ENCODE results near the gene FAM234A. TPM values are rescaled to one million over a fixed set of nuclear protein-coding genes. Genes with fewer than 3 reads are reported as not detected.
A peak's percentile ranks its signal among the peaks of the same experiment; 100 is the strongest.
"Not testable (repeated sequence)": the region's sequence is repeated elsewhere in the genome, so short reads cannot be mapped to it uniquely, and the experiment has no call there.

The FAM234A gene
- total RNA-seq, 1 donor from 2014 or later: 59.2 TPM

GRCh38 chr16:266258-267164 is 31.9 kb downstream of the FAM234A start:
- DNase-seq: no peak

DNA sequence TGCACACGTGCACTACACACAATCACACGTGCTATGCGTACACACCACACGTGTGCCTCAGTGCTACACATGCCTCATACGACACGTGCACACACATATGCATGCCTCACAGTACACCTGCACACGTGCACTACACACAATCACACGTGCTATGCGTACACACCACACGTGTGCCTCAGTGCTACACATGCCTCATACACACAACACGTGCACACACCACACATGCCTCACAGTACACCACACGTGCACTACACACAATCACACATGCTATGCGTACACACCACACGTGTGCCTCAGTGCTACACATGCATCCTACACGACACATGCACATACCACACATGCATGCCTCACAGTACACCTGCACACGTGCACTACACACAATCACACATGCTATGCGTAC is 32.9 kb downstream of the FAM234A start:
- DNase-seq: not testable (repeated sequence)

- DNase-seq: no peak
Measured at GRCh38 chr16:268141-269053, 33.8 kb downstream of the FAM234A start.

- no peak for DNase-seq
Measured at GRCh38 chr16:269061-269796, 34.6 kb downstream of the FAM234A start.

DNA sequence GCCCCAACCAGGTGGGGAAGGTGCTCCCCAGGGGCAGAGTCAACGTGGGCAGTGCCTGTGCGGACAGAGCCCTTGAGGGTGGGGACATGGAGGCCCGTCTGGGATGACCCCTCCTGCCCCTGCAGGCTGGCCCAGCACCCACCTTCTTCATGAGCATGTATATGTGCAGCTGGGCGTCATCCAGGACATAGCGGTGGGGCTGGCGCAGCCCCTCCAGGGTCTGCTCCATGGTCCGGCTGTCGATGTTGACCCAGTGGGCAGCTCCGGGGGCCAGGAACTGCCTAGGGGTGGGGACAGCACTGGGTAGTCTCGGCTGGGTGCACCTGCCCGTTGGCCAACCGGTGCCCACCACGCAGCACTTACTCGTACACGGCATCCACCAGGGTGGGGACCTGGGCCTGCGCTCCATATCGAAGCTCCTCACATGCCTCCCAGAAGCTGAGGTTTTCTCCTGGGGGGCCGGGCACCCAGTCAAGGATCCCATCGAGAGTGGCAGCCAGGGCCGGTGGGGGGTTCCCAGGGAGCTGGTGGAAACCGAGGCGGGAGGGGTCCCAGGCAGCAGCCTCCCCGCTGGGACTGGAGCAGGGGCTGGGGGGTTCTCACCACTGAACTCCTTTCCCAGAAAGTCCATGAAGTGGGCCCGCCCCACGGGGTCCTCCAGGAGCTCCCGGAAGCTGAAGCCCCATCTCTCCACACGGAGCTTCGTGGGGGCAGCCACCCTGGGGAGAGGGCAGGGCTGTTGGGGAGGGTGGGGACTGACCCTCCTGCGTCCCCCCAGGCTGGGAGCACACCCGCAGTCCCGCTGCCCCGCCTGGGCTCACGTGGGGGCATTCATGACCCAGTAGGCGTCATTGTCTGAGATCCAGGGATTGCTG is 36.0 kb downstream of the FAM234A start:
- DNase-seq: no peak

DNA sequence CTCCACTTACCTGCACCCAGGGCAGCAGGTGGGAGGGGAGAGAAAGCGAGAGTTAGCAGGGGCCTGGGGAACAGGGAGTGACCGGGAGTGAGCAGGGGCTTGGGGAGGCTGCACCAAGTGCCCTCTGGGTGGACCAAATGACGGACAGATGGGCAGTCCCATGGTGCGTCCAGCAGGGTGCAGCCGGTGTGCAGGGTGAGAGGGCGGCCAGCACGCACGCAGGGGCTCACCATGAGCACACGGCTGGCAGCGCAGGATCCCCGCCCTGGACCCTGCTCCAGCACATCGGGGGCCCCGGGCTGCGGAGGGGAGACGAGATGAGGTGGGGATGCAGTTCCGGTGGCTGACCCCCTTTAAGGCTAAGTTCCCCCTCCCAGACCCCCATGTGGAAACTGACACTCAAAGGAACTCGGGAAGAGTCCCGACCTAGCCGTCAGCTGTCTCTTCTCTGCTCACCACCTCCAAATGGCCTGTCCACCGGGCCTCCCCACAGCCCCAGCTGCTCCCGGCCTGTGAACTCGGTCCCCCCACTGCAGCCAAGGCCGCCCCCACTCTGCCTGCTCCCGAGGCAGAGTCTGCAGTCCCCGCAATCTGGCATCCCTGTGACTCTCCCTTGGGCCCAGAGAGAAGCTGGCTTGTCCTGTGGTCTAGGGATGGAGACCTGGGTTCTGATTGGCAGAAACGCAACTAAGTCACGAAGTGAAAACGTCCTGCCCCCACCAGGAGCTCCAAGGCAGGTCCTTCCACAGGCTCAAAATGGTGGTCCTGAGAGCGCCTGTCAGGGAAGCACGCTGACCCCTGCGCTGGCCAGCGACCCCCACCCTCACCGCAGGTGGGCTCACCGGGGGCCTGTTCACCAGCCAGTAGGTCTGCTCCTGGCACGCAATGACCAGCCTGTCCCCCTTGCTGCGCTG is 38.3 kb downstream of the FAM234A start:
- no peak for DNase-seq

- no peak for DNase-seq
Measured at GRCh38 chr16:273547-274421, 39.2 kb downstream of the FAM234A start.

GRCh38 chr16:275041-275641 is 40.5 kb downstream of the FAM234A start:
- no peak for DNase-seq

DNA sequence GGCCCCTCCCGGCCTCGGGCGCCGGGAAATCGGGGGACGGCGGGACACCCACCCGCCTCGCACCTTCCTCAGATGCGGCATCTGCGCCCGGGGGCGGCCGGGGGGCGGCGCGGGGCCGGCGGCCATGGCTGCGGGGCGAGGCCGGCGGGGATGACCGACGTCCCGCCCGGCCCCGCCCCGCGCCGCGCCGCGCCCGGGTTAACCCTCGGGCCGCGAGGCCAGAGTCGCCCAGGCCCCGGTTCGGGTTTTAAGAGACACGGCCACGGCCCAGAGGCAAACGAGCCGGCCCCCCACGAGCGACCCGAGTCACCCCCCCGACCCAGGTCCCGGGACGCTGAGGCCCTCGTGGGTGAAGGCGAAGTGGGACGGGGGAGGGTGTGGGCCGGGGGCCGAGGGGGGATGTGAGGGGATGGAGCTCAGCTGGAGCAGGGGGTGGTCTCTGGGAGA is 41.2 kb downstream of the FAM234A start, which contains the start of gene RGS11:
TSS of gene RGS11 (minus strand) at position 159 of the 447 bp plus-strand sequence. CDS start at position 126, 33 bp downstream.
- DNase-seq: no peak

DNA sequence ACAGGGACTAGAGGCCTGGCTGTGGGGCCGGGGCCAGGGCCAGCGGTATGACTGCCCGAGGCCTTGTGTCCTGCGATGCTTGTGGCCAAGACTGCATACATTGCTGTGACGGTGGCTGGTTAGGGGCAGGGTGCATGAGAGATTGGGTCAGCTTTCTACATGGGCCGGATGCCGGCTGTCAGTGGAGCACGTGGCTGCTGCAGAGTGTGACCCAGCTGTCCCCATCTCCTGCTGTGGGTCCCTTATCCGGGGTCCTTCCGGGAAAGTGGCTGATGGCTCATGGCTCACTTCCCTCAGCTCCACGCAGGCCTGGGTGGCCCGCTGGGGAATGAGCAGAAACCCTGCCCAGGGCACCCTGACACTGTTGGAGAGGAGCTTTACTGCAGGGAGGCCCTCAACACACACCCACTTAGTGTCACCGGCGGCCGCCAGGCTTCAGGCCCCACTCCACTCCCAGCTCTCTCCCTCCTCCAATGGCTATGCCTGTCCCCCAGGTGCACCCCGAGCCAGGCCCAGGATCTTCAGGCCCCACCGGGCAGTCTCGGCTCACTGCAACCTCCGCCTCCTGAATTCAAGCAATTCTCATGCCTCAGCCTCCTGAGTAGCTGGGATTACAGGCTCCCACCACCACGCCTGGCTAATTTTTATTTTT is 41.9 kb downstream of the FAM234A start:
- no peak for DNase-seq

DNA sequence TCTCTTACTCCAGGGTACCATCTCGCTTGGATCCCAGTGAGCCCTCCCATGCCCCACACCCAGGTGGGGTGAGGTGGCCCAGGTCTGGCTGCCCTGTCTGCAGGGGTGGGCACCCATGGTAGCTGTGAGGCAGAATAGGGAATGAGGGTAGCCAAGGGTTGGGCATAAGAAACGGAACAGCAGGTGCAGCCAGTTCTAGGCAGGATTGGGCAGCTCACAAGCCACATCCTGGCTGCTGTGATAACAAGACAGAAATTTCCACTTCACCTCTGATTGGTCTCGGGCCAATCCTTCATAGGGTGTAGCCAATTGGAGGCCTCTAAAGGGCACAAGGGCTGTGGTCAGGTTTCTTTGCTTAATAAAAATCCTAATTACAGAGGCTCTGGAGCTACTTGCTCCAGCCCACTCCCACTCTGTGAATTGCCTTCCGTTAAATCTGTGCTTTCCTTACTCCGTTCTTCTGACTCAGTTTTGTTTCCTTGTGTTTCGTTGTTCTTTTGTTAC is 44.3 kb downstream of the FAM234A start:
- peak; percentile 64 for DNase-seq

GRCh38 chr16:279531-279930 is 44.9 kb downstream of the FAM234A start:
- no peak for DNase-seq

DNA sequence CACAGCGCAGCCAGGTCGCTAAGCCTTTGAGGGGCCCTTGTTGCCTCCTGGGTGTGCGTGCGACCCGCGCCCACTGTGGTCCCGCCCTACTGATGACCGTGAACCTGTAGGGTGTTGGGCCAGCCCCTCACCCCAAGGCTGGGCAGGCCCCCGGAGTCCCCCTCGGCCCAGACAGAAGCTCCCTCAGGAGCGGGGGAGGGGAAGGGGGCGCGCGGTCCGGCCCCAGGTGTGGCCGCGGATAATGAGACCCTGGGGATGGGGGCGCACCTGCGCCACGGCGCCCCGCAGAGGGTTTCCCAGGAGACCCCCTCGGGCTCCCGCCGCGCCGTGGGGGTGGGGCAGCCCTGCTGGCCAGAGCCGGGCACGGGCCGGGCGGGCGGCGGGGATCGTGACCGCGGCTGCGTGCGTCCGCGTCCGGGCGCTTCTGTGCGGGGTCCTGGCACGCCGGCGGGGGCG is 45.4 kb downstream of the FAM234A start:
- DNase-seq: no peak

- no peak for DNase-seq
Measured at GRCh38 chr16:280552-280951, 45.9 kb downstream of the FAM234A start, which contains the start of gene ARHGDIG. ARHGDIG (plus strand) TSS chr16:280591; CDS start chr16:280681, 90 bp downstream.

GRCh38 chr16:280991-281659 is 46.5 kb downstream of the FAM234A start:
- DNase-seq: no peak

- no peak for DNase-seq
Measured at GRCh38 chr16:281660-282255, 47.1 kb downstream of the FAM234A start.

- DNase-seq: no peak
Measured at GRCh38 chr16:282491-282890, 47.9 kb downstream of the FAM234A start.
